Neural cell (in vitro differentiated cells): ENCODE measurements around the gene MRC1. TPM values are rescaled to one million over a fixed set of nuclear protein-coding genes. Genes with fewer than 3 reads are reported as not detected.

Source experiments
- H2AFZ ChIP-seq: fragments of 200-600, 300-800 bp; sonication (generic), shearing (Covaris generic); 2 replicates; pipeline ENCODE4 v1.6.0; 2014; ENCODE audit warnings: low read depth, mild to moderate bottlenecking, antibody characterized with exemption, low read length, moderate library complexity
- H3F3A ChIP-seq: fragments of 200-600 bp; shearing (Covaris generic); 2 replicates; pipeline ENCODE4 v1.6.1; 2016; ENCODE audit warnings: mild to moderate bottlenecking, moderate library complexity, mixed read lengths, antibody characterized with exemption, low read length; ENCODE audit not compliant: insufficient read depth, poor library complexity, severe bottlenecking
- H3K27ac ChIP-seq: fragments of 200-600, 300-800 bp; sonication (generic), shearing (Covaris generic); 2 replicates; pipeline ENCODE4 v1.5.1; 2014; ENCODE audit warnings: mild to moderate bottlenecking, low read length, moderate library complexity
- H3K27me3 ChIP-seq: fragments of 300-800, 200-600 bp; sonication (generic), shearing (Covaris generic); 2 replicates; pipeline ENCODE4 v1.6.0; 2014; ENCODE audit warnings: mild to moderate bottlenecking, low read depth, low read length, moderate library complexity; ENCODE audit not compliant: insufficient read depth
- H3K36me3 ChIP-seq: fragments of 300-800, 200-600 bp; sonication (generic), shearing (Covaris generic); 2 replicates; pipeline ENCODE4 v1.5.1; 2014; ENCODE audit warnings: mild to moderate bottlenecking, antibody characterized with exemption, low read length, moderate library complexity; ENCODE audit not compliant: insufficient read depth
- H3K4me2 ChIP-seq: fragments of 300-800, 200-600 bp; sonication (generic), shearing (Covaris generic); 2 replicates; pipeline ENCODE4 v1.6.0; 2014; ENCODE audit warnings: mild to moderate bottlenecking, low read length
- H3K4me3 ChIP-seq: fragments of 300-800, 200-600 bp; sonication (generic), shearing (Covaris generic); 2 replicates; pipeline ENCODE4 v1.5.1; 2014; ENCODE audit warnings: mild to moderate bottlenecking, low read length, moderate library complexity
- H3K79me2 ChIP-seq: fragments of 200-600 bp; shearing (Covaris generic); replicated peaks from 2 replicates; pipeline ENCODE4 v1.6.0; 2014; ENCODE audit warnings: mild to moderate bottlenecking, low read length, moderate library complexity; ENCODE audit not compliant: insufficient read depth
- H3K9ac ChIP-seq: fragments of 300-800, 200-600 bp; sonication (generic), shearing (Covaris generic); 2 replicates; pipeline ENCODE4 v1.6.1; 2016; ENCODE audit warnings: mild to moderate bottlenecking, low read length, mixed read lengths
- H3K9me2 ChIP-seq: fragments of 200-600 bp; shearing (Covaris generic); 2 replicates; pipeline ENCODE4 v1.6.1; 2016; ENCODE audit warnings: mild to moderate bottlenecking, low read length, mixed read lengths; ENCODE audit not compliant: insufficient read depth
- H3K9me3 ChIP-seq: fragments of 200-600, 300-800 bp; sonication (generic), shearing (Covaris generic); 2 replicates; pipeline ENCODE4 v1.6.1; 2016; ENCODE audit warnings: mild to moderate bottlenecking, mixed run types, low read length, moderate library complexity, mixed read lengths
- H4K20me1 ChIP-seq: fragments of 200-600 bp; shearing (Covaris generic); 2 replicates; pipeline ENCODE4 v1.6.1; 2016; ENCODE audit warnings: mild to moderate bottlenecking, mixed run types; ENCODE audit not compliant: insufficient read depth
- EP300 ChIP-seq: fragments of 450-650 bp; conservative IDR thresholded peaks from 2 replicates; pipeline ENCODE4 v1.6.1; 2014; ENCODE audit warnings: antibody characterized with exemption, mild to moderate bottlenecking, moderate library complexity; ENCODE audit not compliant: poor library complexity, severe bottlenecking
- EZH2 ChIP-seq: fragments of 200-600, 300-800 bp; shearing (Covaris generic), sonication (generic); IDR thresholded peaks from 2 replicates; pipeline ENCODE4 v1.6.1; 2014; ENCODE audit warnings: antibody characterized with exemption, low read length, borderline replicate concordance, mild to moderate bottlenecking; ENCODE audit not compliant: insufficient read depth, poor library complexity, severe bottlenecking
- MXI1 ChIP-seq: fragments of 450-650 bp; conservative IDR thresholded peaks from 2 replicates; pipeline ENCODE4 v1.6.1; 2014; ENCODE audit warnings: antibody characterized with exemption, mild to moderate bottlenecking; ENCODE audit not compliant: poor library complexity, severe bottlenecking
- POLR2AphosphoS5 ChIP-seq: IDR thresholded peaks from 2 replicates; pipeline ENCODE4 v1.6.1; 2012
- RAD21 ChIP-seq: fragments of 450-650 bp; conservative IDR thresholded peaks from 2 replicates; pipeline ENCODE4 v1.6.1; 2014; ENCODE audit warnings: antibody characterized with exemption, mild to moderate bottlenecking, moderate library complexity
- SMC3 ChIP-seq: fragments of 450-650 bp; conservative IDR thresholded peaks from 2 replicates; pipeline ENCODE4 v1.6.1; 2014; ENCODE audit warnings: antibody characterized with exemption, mild to moderate bottlenecking, moderate library complexity; ENCODE audit not compliant: poor library complexity
- TAF1 ChIP-seq: IDR thresholded peaks from 2 replicates; pipeline ENCODE4 v1.6.1; 2012; ENCODE audit warnings: low read depth
- polyA plus RNA-seq: library from polyadenylated mRNA; depleted of rRNA; stranded (reverse); fragments of >200 nt; gene quantifications from 2 replicates; pipeline ENCODE4 v1.2.3, GENCODE V29; 2014
- TF ChIP-seq, protein P1 (sequence below): fragments of 450-650 bp; IDR thresholded peaks from 2 replicates; pipeline ENCODE4 v1.5.1; 2014; ENCODE audit warnings: antibody characterized with exemption, mild to moderate bottlenecking, moderate library complexity; ENCODE audit not compliant: poor library complexity, severe bottlenecking
- TF ChIP-seq, protein P2 (sequence below): IDR thresholded peaks from 2 replicates; pipeline ENCODE4 v1.6.1; 2012; ENCODE audit warnings: borderline replicate concordance

The MRC1 gene
- polyA plus RNA-seq, 1 donor from 2014 or later = not detected

DNA sequence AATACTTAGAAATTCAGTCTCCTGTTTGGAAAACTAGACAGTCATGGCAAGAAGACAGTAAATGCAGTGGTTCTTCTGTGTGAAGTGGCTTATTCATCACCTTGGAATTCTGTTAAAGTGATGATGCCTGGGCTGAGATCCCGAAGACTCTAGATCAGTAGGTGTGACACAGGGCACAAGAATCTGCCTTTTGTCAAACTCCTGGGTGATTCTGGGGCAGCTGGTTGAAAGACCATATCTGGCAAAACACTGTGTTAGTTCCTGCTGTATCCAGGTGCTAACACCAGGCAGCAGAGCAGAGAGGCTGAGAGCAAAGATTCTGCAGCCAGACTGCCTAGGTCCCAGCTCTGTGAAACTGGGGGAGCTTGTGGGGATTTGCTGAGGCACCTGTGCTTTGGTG is 26.5 kb downstream of the MRC1 start:
- H3K9me2 ChIP-seq = no peaks in the 10 kb centered on the region
- H3K4me3 ChIP-seq = no peak overlapping the region
- H3K9me3 ChIP-seq = no peaks in the 10 kb centered on the region
- H3K4me2 ChIP-seq = no peak overlapping the region
- H2AFZ ChIP-seq = no peak overlapping the region
- H3F3A ChIP-seq = no peaks in the 10 kb centered on the region
- H4K20me1 ChIP-seq = no peaks in the 10 kb centered on the region
- TF ChIP-seq MXI1 (no peak), SMC3 (no peak), POLR2AphosphoS5 (no peak), EZH2 (no peak), TAF1 (no peak), RAD21 (no peak), EP300 (no peak)
- TF ChIP-seq, protein P1, sequence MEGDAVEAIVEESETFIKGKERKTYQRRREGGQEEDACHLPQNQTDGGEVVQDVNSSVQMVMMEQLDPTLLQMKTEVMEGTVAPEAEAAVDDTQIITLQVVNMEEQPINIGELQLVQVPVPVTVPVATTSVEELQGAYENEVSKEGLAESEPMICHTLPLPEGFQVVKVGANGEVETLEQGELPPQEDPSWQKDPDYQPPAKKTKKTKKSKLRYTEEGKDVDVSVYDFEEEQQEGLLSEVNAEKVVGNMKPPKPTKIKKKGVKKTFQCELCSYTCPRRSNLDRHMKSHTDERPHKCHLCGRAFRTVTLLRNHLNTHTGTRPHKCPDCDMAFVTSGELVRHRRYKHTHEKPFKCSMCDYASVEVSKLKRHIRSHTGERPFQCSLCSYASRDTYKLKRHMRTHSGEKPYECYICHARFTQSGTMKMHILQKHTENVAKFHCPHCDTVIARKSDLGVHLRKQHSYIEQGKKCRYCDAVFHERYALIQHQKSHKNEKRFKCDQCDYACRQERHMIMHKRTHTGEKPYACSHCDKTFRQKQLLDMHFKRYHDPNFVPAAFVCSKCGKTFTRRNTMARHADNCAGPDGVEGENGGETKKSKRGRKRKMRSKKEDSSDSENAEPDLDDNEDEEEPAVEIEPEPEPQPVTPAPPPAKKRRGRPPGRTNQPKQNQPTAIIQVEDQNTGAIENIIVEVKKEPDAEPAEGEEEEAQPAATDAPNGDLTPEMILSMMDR = no peak
- TF ChIP-seq, protein P2, sequence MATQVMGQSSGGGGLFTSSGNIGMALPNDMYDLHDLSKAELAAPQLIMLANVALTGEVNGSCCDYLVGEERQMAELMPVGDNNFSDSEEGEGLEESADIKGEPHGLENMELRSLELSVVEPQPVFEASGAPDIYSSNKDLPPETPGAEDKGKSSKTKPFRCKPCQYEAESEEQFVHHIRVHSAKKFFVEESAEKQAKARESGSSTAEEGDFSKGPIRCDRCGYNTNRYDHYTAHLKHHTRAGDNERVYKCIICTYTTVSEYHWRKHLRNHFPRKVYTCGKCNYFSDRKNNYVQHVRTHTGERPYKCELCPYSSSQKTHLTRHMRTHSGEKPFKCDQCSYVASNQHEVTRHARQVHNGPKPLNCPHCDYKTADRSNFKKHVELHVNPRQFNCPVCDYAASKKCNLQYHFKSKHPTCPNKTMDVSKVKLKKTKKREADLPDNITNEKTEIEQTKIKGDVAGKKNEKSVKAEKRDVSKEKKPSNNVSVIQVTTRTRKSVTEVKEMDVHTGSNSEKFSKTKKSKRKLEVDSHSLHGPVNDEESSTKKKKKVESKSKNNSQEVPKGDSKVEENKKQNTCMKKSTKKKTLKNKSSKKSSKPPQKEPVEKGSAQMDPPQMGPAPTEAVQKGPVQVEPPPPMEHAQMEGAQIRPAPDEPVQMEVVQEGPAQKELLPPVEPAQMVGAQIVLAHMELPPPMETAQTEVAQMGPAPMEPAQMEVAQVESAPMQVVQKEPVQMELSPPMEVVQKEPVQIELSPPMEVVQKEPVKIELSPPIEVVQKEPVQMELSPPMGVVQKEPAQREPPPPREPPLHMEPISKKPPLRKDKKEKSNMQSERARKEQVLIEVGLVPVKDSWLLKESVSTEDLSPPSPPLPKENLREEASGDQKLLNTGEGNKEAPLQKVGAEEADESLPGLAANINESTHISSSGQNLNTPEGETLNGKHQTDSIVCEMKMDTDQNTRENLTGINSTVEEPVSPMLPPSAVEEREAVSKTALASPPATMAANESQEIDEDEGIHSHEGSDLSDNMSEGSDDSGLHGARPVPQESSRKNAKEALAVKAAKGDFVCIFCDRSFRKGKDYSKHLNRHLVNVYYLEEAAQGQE = no peak
- H3K27me3 ChIP-seq = no peaks in the 10 kb centered on the region
- no peaks in the 10 kb centered on the region for H3K79me2 ChIP-seq
- H3K36me3 ChIP-seq = no peaks in the 10 kb centered on the region
- H3K27ac ChIP-seq = no peak overlapping the region
- H3K9ac ChIP-seq = no peak overlapping the region

GRCh38 chr10:17836942-17837341 is 27.8 kb downstream of the MRC1 start:
- Histone ChIP-seq H3K79me2 (no peaks in the 10 kb centered on the region), H2AFZ (no peak overlapping the region), H3K4me2 (no peak overlapping the region), H4K20me1 (no peaks in the 10 kb centered on the region), H3K27me3 (no peaks in the 10 kb centered on the region), H3K9me3 (no peaks in the 10 kb centered on the region), H3K9ac (no peak overlapping the region), H3K27ac (no peak overlapping the region), H3K9me2 (no peaks in the 10 kb centered on the region), H3K4me3 (no peak overlapping the region), H3F3A (no peaks in the 10 kb centered on the region), H3K36me3 (no peaks in the 10 kb centered on the region)
- TF ChIP-seq EP300 (no peak), SMC3 (no peak), POLR2AphosphoS5 (no peak), TAF1 (no peak), RAD21 (no peak), EZH2 (no peak), MXI1 (no peak)
- TF ChIP-seq, protein P2 = no peak
- TF ChIP-seq, protein P1 = no peak
